SIG-M5 (cell line): Measurements from ENCODE around the gene LHX4.

Experiments used
- DNase-seq: peaks from one replicate; lab custom pipeline; 2025; lab: John Stamatoyannopoulos, UW

The LHX4 gene

GRCh38 chr1:180257486-180257885 is 27.4 kb downstream of the LHX4 start:
- no peak for DNase-seq

- DNase-seq, result no peak
Observed at GRCh38 chr1:180258290-180258689, 28.2 kb downstream of the LHX4 start.

- DNase-seq, result no peak
Observed at GRCh38 chr1:180258935-180259334, 28.9 kb downstream of the LHX4 start.

- DNase-seq, result no peak
Observed at GRCh38 chr1:180259431-180260338, 29.6 kb downstream of the LHX4 start.

GRCh38 chr1:180260541-180260940 is 30.5 kb downstream of the LHX4 start:
- no peak for DNase-seq

GRCh38 chr1:180261030-180261429 is 31.0 kb downstream of the LHX4 start:
- DNase-seq, result no peak

- no peak for DNase-seq
Observed at GRCh38 chr1:180261524-180262155, 31.6 kb downstream of the LHX4 start.

- DNase-seq, result no peak
Observed at GRCh38 chr1:180262628-180263488, 32.8 kb downstream of the LHX4 start.

GRCh38 chr1:180264595-180264994 is 34.5 kb downstream of the LHX4 start:
- DNase-seq, result no peak

- no peak for DNase-seq
Observed at GRCh38 chr1:180265201-180265600, 35.1 kb downstream of the LHX4 start.

- DNase-seq, result no peak
Observed at GRCh38 chr1:180265871-180266270, 35.8 kb downstream of the LHX4 start.

- DNase-seq, result no peak
Observed at GRCh38 chr1:180266275-180267210, 36.5 kb downstream of the LHX4 start.

- DNase-seq, result no peak
Observed at GRCh38 chr1:180267211-180267561, 37.1 kb downstream of the LHX4 start.

GRCh38 chr1:180267761-180268555 is 37.9 kb downstream of the LHX4 start:
- DNase-seq, result no peak

- no peak for DNase-seq
Observed at GRCh38 chr1:180268556-180269075, 38.6 kb downstream of the LHX4 start.

GRCh38 chr1:180269645-180270529 is 39.8 kb downstream of the LHX4 start:
- no peak for DNase-seq

- DNase-seq, result no peak
Observed at GRCh38 chr1:180270530-180271271, 40.6 kb downstream of the LHX4 start.
